ENCODE measurements around the gene VMAC. TPM values are rescaled to one million over a fixed set of nuclear protein-coding genes. Genes with fewer than 3 reads are reported as not detected.
"Not testable (repeated sequence)": the region's sequence is repeated elsewhere in the genome, so short reads cannot be mapped to it uniquely, and the experiment has no call there.

VMAC gene
- polyA plus RNA-seq, 2 of the 4 experiments (the other 2 are of a cell fraction) = 1.1 to 1.6 TPM

DNA sequence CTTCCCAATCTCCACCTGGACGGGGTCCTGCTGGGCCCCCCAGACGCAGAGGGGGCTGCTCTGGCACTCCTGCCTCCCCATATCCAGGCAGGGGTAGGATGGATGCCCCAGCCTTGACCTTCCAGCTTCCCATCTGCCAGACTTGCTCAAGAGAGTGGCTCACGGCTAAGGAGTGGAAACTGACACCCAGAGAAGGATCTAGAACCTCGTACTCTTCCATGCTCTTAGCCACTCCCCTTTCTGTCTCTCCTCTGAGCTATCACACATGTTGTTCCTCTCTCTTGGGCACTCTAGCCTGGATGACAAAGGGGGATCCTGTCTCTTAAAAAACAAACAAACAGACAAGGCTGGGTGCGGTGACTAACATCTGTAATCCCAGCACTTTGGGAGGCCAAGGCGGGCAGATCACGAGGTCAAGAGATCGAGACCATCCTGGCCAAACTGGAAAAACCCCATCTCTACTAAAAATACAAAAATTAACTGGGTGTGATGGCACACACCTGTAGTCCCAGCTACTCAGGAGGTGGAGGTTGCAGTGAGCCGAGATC is 22.2 kb upstream of the VMAC start:
- FAIRE-seq (no peak), DNase-seq (ENCODE audit: low read depth in 1 of 2, low spot score in 1 of 2) (no peak), ATAC-seq (no peak)
- no peaks in the 10 kb centered on the region for H3K9me3 ChIP-seq
- peak overlapping the region; percentile 53 to 71; a peak in 4 of 6 replicates for H3K27ac ChIP-seq
- 58% methylated on average over 8 of the region's 9 CpGs for whole genome bisulfite sequencing (ENCODE audit: missing lambda C conversion rate)
- no peak overlapping the region for H3K4me3 ChIP-seq
- CTCF ChIA-PET = interaction anchor here (0.7 to 0.9 kb wide), 2 partner anchors 89 to 109 kb away, joined by 3 to 4 read pairs; no protein-coding TSS in a partner anchor
- peaks cover 38% of the 10 kb centered on the region for H3K4me1 ChIP-seq
- POLR2A ChIA-PET = interaction anchor here (1.1 kb wide), 1 partner anchor 54 kb away, joined by 3 read pairs; no protein-coding TSS in a partner anchor
- TF ChIP-seq, protein P1, sequence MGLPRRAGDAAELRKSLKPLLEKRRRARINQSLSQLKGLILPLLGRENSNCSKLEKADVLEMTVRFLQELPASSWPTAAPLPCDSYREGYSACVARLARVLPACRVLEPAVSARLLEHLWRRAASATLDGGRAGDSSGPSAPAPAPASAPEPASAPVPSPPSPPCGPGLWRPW (IDR thresholded peaks at IDR 0.05) = no peak
- no peak for TF ChIP-seq ESRRA (IDR thresholded peaks at IDR 0.05; ENCODE audit: borderline replicate concordance, low read length)
- no peak overlapping the region for H3K4me2 ChIP-seq

- DNase-seq (ENCODE audit: low read depth in 1 of 2, low spot score in 1 of 2); H3K27ac ChIP-seq; ATAC-seq; H3K9me3 ChIP-seq; FAIRE-seq; H3K4me3 ChIP-seq; H3K4me2 ChIP-seq: not testable (repeated sequence)
- POLR2A ChIA-PET = interaction anchor here (1.1 kb wide), 1 partner anchor 55 kb away, joined by 3 read pairs; no protein-coding TSS in a partner anchor
- peaks cover 38% of the 10 kb centered on the region for H3K4me1 ChIP-seq
- CTCF ChIA-PET = interaction anchor here (0.7 to 2.9 kb wide), 4 partner anchors 8 to 90 kb away, joined by 3 to 13 read pairs (median 4); no protein-coding TSS in a partner anchor
- 71% methylated on average over 13 of the region's 13 CpGs for WGBS (ENCODE audit: missing lambda C conversion rate)
These were observed 21.4 kb upstream of the VMAC start for GRCh38 chr19:5883157-5883873.

GRCh38 chr19:5884065-5884811 is 20.4 kb upstream of the VMAC start:
- 73% methylated on average over 11 of the region's 11 CpGs for WGBS (ENCODE audit: missing lambda C conversion rate)
- DNase-seq (ENCODE audit: low read depth in 1 of 2, low spot score in 1 of 2); H3K4me2 ChIP-seq; H3K27ac ChIP-seq; H3K9me3 ChIP-seq; H3K4me3 ChIP-seq; ATAC-seq; FAIRE-seq; POLR2A ChIA-PET: not testable (repeated sequence)
- peaks cover 38% of the 10 kb centered on the region for H3K4me1 ChIP-seq
- CTCF ChIA-PET = interaction anchor here (0.6 to 2.9 kb wide), 4 partner anchors 7 to 80 kb away, joined by 3 to 13 read pairs (median 4); no protein-coding TSS in a partner anchor

- ChIA-PET CTCF (interaction anchor here (1.2 to 5.5 kb wide), 3 partner anchors 82 to 86 kb away, joined by 3 to 56 read pairs (median 25); partner anchors contain the start of gene NRTN), POLR2A (interaction anchor here (2.5 kb wide), 1 partner anchor 61 kb away, joined by 11 read pairs; no protein-coding TSS in a partner anchor)
- H3K27ac ChIP-seq = 0 out of 6 replicates have a peak overlapping the region, but pooled peaks of 1 of the 2 experiments have one; percentile 53
- 59% methylated on average over 17 of the region's 17 CpGs for WGBS (ENCODE audit: missing lambda C conversion rate)
- ATAC-seq (peak in 1 of 2 experiments; percentile 10; a peak in 1 of 6 replicates), FAIRE-seq (no peak), DNase-seq (ENCODE audit: low read depth in 1 of 2, low spot score in 1 of 2) (no peak)
- TF ChIP-seq HOXB13 (CRISPR knock-in tag; IDR thresholded peaks at IDR 0.05; ENCODE audit: low read depth) (no peak), MAX (IDR thresholded peaks at IDR 0.05) (no peak), FOXS1 (CRISPR knock-in tag; IDR thresholded peaks at IDR 0.05) (no peak), CHD4 (IDR thresholded peaks at IDR 0.05; ENCODE audit: borderline replicate concordance) (no peak)
- TF ChIP-seq, protein P2, sequence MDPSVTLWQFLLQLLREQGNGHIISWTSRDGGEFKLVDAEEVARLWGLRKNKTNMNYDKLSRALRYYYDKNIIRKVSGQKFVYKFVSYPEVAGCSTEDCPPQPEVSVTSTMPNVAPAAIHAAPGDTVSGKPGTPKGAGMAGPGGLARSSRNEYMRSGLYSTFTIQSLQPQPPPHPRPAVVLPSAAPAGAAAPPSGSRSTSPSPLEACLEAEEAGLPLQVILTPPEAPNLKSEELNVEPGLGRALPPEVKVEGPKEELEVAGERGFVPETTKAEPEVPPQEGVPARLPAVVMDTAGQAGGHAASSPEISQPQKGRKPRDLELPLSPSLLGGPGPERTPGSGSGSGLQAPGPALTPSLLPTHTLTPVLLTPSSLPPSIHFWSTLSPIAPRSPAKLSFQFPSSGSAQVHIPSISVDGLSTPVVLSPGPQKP (IDR thresholded peaks at IDR 0.05; ENCODE audit: low read depth, low read length) = no peak
- no peak overlapping the region for H3K4me3 ChIP-seq
- 0 out of 3 replicates have a peak, but pooled peaks cover 3% of the 10 kb centered on the region for H3K4me1 ChIP-seq
- H3K4me2 ChIP-seq = no peak overlapping the region
- no peaks in the 10 kb centered on the region for H3K9me3 ChIP-seq
These were observed 15.2 kb upstream of the VMAC start for GRCh38 chr19:5889288-5889971.
